GM19238 (cell line): ENCODE measurements around the gene TAF11L10.
"Not testable (repeated sequence)": the region's sequence is repeated elsewhere in the genome, so short reads cannot be mapped to it uniquely, and the experiment has no call there.

Experiments used
- DNase-seq: peaks from one replicate; pipeline ENCODE4 v3.0.0; 2011; ENCODE audit warnings: low spot score; ENCODE audit not compliant: insufficient read length

TAF11L10 gene

DNA sequence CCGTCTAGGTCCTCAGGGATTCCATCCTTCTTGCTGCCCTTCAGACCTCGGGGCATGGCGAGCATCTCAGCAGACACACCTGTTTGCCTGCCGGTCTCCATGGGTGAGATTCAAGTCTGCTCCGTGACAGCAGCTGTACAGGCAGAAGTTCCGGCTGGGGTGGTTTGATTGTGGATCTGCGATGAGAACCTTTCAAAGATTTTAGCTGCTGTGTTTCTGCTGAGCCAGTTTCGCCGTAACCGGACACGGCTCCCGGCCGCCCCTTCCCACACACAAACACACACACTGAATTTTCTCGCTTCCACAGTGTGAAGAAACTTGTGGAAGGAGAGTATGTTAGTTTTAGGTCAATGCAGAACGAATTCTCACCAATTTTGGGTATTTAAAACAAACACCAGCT, at the start of gene TAF11L10:
Gene TAF11L10, minus strand, starts transcription at position 101 of the 400 bp plus-strand sequence.
- DNase-seq: not testable (repeated sequence)

DNA sequence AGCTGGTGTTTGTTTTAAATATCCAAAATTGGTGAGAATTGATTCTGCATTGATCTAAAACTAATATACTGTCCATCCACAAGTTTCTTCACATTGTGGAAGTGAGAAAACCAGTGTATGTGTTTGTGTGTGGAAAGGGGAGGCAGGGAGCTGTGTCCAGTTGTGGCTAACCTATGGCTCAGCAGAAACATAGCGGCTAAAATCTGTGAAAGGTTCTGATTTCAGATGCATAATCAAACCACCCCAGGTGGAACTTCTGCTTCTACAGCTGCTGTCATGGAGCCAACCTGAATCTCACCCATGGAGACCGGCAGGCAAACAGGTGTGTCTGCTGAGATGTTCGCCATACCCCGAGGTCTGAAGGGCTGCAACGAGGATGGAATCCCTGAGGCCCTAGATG, 36.5 kb upstream of the TAF11L10 start, which contains the start of gene TAF11L14:
Gene TAF11L14, plus strand, starts transcription at position 301 of the 400 bp plus-strand sequence.
- DNase-seq: no peak

DNA sequence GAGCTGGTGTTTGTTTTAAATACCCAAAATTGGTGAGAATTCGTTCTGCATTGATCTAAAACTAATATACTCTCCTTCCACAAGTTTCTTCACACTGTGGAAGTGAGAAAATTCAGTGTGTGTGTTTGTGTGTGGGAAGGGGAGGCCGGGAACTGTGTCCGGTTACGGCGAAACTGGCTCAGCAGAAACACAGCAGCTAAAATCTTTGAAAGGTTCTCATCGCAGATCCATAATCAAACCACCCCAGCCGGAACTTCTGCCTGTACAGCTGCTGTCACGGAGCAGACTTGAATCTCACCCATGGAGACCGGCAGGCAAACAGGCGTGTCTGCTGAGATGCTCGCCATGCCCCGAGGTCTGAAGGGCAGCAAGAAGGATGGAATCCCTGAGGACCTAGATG, 34.2 kb upstream of the TAF11L10 start, which contains the start of gene TAF11L13:
Gene TAF11L13, plus strand, starts transcription at position 301 of the 400 bp plus-strand sequence.
- DNase-seq: not testable (repeated sequence)

DNA sequence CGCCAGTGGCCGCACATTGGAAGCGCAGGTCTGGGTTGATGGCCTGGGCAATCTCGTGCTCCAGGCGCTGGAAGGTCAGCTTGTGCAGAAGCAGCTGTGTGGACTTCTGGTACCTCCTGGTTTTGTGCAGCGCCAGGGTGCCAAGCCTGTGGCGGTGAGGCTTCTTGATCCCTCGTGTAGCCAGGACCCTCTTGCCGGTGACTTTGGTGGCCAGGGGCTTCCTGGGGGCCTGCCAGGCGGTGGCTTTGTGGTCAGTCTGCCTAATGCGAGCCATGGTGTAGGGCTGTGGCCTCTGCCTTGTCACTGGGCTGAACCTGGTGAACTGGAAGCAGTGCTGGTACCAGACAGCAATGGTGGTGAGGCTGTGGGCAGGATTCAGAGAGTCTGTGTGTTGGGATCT, 28.1 kb upstream of the TAF11L10 start:
- no peak for DNase-seq

DNA sequence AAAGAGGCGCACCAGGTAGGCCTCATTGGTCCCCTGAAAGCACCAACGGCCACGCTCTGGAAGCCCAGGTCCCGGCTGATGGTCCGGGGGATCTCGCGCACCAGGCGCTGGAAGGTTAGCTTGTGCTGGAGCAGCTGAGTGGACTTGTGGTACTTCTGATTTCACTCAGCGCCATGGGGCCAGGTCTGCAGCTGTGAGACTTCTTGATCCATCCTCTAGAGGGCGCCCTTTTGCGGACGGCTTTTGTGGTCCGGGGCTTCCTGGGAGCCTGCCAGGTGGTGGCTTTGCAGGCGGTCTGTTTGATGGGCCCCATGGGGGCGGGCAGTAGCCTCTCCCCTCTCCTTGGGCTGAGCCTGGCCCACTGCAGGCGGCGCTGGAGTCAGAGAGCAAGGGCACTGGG, 23.0 kb upstream of the TAF11L10 start:
- no peak for DNase-seq

DNA sequence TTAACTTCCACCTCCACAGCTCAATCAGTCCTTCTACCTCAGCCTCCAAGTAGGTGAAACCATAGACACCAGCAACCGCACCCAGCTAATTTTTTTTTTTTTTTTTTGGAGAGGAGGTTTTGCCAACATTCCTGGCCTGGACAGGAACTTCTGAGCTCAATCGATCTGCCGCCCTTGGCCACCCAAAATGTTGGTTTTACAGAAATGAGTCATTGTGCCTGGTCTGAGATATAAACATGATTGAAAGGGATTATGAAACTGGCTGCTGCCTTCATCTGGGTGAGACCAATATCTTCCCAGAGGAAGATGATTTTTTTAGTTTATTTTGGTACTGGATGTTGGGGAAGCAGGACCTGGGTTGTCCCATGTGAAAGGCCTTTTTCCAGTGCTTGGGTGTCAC, 21.7 kb upstream of the TAF11L10 start:
- DNase-seq: no peak

DNA sequence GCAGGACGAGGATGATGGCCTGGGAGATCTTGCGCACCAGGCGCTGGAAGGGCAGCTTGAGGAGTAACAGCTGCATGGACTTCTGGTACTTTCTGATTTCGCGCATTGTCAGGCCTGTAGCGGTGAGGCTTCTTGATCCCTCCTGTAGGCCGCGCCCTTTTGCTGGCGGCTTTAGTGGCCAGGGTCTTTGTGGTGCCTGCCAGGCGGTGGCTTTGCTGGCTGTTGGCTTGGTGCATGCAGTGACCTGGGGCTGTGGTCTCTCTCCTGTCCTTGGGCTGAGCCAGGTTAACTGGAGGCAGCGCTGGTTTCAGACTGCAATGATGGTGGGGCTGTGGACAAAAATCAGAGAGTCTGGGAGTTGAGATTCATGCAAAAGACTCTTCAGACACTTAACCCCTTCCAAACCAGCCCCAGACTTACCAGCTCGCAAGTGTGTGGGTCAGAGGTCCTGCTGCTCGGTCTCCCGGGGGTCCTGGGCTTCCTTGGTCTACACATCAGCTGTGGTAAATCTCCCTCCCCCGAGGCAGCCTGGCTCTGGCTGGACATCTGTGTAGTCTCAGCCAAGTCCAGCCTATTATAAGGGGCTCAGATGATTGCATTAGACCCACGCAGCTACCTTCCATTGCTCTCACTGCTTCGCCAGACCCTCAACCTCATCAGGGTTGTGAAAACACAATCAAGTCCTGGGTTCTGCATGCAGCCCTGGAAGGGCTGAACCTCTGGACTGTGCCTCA, 17.4 kb upstream of the TAF11L10 start:
- DNase-seq: no peak

DNA sequence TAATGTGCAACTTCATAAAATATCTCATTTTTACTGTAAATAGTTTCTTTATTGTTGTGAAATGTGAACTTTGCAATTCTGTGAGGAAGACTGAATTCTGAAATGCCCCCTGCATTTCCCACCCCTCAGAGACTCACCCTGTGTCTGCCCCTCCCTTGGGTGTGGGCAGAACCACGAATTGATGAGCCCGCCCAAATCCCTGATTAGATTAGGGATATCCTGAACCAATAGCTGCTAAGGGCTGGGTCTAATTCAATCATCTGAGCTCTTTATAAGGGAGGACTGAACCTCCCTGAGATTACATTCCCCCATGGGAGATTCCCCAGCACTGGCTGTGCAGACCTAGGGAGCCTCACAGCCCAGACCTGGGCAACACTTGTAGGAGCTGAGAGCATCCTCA, 12.5 kb upstream of the TAF11L10 start, which contains the start of gene TAF11L12:
Gene TAF11L12, plus strand, starts transcription at position 301 of the 400 bp plus-strand sequence.
- DNase-seq: not testable (repeated sequence)

DNA sequence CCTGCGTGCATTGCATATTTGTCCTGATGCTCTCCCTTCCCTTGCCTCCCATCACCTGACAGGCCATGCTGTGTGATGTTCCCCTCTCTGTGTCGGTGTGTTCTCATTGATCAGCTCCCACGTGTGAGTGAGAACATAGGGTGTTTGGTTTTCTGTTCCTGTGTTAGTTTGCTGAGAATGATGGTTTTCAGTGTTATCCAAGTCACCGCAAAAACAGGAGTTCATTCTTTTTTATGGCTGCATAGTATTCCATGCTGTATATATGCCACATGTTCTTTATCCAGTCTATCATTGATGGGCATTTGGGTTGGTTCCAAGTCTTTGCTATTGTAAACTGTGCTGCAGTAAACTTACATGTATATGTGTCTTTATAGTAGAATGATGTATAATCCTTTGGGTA, 9.8 kb upstream of the TAF11L10 start:
- DNase-seq: not testable (repeated sequence)

DNA sequence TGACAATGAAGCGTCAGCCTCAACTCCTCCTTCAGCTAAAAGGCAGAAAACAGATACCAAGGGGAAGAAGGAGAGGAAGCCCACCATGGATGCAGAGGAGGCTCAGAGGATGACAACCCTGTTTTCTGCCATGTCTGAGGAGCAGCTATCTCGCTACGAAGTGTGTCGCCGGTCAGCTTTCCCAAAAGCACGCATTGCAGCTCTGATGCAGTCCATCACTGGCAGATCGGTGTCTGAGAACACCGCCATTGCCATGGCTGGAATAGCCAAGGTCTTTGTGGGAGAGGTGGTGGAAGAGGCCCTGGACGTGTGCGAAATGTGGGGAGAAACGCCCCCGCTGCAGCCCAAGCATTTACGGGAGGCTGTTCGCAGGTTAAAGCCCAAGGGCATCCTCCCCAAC, 7.3 kb upstream of the TAF11L10 start:
- no peak for DNase-seq

DNA sequence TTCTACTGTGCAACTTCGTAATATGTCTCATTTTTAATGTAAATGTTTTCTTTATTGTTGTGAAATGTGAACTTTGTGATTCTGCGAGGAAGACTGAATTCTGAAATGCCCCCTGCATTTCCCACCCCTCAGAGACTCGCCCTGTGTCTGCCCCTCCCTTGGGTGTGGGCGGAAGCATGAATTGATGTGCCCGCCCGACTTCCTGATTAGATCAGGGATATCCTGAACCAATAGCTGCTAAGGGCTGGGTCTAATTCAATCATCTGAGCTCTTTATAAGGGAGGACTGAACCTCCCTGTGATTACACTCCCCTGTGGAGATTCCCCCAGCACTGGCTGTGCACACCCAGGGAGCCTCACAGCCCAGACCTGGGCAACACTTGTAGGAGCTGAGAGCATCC, 6.3 kb upstream of the TAF11L10 start, which contains the start of gene TAF11L11:
Gene TAF11L11, plus strand, starts transcription at position 304 of the 400 bp plus-strand sequence.
- DNase-seq: not testable (repeated sequence)

DNA sequence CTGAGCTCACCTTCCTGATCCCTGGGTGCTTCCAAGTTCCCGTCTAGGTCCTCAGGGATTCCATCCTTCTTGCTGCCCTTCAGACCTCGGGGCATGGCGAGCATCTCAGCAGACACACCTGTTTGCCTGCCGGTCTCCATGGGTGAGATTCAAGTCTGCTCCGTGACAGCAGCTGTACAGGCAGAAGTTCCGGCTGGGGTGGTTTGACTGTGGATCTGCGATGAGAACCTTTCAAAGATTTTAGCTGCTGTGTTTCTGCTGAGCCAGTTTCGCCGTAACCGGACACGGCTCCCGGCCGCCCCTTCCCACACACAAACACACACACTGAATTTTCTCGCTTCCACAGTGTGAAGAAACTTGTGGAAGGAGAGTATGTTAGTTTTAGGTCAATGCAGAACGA, 3.4 kb downstream of the TAF11L10 start, which contains the start of gene TAF11L9:
Gene TAF11L9, minus strand, starts transcription at position 140 of the 400 bp plus-strand sequence.
- not testable (repeated sequence) for DNase-seq

DNA sequence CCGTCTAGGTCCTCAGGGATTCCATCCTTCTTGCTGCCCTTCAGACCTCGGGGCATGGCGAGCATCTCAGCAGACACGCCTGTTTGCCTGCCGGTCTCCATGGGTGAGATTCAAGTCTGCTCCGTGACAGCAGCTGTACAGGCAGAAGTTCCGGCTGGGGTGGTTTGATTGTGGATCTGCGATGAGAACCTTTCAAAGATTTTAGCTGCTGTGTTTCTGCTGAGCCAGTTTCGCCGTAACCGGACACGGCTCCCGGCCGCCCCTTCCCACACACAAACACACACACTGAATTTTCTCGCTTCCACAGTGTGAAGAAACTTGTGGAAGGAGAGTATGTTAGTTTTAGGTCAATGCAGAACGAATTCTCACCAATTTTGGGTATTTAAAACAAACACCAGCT, 6.8 kb downstream of the TAF11L10 start, which contains the start of gene TAF11L8:
Gene TAF11L8, minus strand, starts transcription at position 101 of the 400 bp plus-strand sequence.
- DNase-seq: not testable (repeated sequence)

DNA sequence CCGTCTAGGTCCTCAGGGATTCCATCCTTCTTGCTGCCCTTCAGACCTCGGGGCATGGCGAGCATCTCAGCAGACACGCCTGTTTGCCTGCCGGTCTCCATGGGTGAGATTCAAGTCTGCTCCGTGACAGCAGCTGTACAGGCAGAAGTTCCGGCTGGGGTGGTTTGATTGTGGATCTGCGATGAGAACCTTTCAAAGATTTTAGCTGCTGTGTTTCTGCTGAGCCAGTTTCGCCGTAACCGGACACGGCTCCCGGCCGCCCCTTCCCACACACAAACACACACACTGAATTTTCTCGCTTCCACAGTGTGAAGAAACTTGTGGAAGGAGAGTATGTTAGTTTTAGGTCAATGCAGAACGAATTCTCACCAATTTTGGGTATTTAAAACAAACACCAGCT, 12.0 kb downstream of the TAF11L10 start, which contains the start of gene TAF11L7:
Gene TAF11L7, minus strand, starts transcription at position 101 of the 400 bp plus-strand sequence.
- DNase-seq: not testable (repeated sequence)
